Glomerular visceral epithelial cell (primary cell): ENCODE results near the gene UGT1A6.
A peak's percentile ranks its signal among the peaks of the same experiment; 100 is the strongest.

Source experiments
- DNase-seq: peaks from one replicate; pipeline ENCODE4 v3.0.0-alpha.2; 2016; ENCODE audit errors: extremely low spot score

Gene UGT1A6

DNA sequence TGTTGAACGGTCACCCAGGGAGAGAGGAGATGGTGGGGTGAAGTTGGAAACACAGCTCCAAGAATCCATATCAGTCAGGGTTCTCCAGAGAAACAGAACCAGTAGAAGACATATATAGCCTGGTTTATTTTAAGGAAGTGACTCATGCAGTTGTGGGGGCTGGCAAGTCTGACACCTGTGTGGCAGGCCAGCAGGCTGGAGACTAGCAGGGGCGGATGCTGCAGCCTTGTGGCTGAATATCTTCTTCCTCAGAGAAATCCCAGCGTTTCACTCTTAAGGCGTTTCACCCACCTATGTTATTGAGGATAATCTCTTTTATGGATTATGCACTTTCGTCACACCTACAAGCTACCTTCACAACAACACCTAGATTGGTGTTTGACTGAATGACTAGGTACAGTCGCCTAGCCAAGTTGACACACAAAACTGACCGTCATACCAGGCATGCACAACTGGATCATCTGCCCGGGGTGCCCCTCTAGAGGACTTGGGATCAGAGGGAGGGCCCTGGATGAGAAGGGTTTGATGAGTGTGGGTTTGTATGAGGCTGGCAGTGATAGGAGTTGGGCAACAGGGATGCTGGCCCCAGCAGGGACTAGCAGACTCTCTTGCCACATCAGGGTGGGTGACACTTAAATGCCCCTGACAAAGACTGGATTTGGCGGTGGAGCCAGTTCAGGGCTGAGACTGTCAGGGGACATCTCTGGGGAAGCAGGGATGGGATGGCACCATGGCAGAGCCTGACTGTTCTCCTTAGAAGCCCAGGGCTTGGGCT is 108.9 kb downstream of the UGT1A6 start:
- DNase-seq, result peak; percentile 69

DNA sequence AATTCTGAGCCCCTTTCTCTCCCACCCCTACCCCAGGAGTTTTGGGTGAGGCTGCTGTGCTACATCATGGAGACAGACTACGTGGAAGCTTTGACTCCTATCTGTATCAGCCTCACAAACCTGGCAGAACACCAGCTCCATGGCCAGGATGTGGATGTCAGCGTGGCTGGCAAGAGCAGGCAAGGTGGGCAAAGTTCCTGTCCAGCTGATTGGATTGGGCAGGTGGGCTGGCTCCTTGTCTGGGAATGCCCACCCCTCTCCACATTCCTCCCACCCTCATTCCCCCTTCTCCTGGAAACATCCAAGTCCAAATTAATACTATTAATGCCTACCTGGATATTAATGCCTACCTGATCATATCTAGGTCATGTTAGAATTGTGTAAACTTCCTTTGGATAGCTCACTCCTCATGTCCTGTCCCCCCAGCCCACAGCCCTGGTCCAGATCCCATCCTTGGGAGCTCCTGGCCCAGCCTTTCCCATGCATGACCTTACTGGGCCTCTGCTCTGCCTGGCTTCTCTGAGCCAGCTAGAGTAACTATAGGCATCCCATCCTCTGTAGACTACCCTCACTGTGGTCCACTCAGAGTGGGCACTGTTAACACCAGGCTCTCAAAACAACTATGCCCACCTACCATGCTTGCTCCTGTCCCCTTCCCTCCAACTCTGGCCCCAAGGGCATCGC is 109.6 kb downstream of the UGT1A6 start:
- no peak for DNase-seq

DNA sequence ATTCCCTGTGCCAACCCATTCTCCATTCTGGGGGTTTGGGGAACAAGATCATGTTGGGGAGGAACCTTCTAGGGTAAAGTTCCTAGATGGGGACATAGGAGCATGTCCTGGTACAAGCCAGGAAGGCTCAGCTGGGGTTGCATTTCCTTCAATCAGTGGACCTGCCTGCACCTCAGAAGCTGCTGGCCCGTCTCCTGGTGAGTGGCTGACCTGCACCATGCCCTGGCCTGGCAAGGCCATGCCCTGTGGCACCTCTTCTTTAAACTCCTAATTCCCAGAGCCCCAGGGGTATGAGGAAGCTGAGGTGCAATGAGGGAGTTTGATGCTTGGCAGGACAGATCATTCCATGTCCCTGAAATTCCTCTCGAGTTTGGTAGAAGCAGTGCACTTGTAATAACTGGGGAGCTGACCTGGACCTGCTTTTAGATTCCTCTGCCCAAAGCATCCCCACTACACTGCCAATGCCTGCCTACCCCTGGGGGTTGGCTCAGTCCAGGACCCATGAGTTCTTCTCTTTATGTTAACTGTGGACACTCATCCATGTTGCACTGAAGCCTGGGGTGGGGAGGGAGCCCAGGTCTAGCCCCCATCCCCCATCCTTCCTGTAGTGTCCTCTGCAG is 110.7 kb downstream of the UGT1A6 start:
- DNase-seq, result no peak

DNA sequence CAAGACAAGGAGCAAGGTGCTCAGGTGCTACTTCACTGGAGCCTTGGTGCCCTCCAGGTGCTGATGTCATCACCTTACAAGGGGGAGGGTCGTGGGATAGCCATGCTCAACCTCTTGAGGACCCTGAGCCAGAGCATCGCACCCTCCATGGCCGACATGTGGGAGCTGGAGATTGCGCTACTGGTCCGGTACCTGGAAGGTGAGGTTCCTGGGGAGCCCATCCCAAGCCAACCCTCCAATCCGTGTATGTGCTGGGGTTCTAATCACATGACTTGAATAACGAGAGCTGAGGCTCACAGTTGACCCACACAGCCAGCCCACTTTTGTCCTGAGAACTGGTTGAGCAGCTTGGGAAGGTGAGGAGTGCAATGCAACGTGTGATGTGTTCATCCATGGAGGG is 111.3 kb downstream of the UGT1A6 start:
- DNase-seq, result no peak

DNA sequence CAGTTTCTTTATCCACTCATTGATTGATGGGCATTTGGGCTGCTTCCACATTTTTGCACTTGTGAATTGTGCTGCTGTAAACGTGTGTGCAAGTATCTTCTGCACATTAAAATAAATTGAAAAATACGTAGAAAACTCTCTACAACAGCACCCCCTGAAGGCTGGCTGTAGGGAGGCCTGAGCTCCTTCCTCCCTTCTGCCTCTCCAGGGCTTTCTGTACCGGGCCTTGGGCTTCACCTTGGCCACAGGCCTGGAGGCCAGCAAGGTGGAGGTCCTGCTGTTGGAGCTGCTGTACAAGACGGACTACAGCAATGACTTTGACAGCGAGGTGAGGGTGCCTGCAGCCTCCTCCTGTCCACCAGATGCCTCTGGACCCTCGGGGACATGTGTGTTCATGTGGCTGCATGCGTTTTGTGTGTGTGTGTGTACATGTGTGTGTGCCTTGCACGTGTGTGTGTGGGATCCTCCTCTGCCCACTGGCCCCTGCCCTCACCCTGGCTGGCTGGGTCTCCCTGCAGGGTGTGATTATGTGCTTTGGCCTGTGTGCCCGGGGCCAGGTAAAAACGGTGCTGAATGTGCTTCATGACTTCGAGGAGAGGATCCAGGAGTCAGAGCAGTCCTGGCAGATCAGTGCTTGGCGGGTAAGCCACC is 114.7 kb downstream of the UGT1A6 start:
- no peak for DNase-seq

DNA sequence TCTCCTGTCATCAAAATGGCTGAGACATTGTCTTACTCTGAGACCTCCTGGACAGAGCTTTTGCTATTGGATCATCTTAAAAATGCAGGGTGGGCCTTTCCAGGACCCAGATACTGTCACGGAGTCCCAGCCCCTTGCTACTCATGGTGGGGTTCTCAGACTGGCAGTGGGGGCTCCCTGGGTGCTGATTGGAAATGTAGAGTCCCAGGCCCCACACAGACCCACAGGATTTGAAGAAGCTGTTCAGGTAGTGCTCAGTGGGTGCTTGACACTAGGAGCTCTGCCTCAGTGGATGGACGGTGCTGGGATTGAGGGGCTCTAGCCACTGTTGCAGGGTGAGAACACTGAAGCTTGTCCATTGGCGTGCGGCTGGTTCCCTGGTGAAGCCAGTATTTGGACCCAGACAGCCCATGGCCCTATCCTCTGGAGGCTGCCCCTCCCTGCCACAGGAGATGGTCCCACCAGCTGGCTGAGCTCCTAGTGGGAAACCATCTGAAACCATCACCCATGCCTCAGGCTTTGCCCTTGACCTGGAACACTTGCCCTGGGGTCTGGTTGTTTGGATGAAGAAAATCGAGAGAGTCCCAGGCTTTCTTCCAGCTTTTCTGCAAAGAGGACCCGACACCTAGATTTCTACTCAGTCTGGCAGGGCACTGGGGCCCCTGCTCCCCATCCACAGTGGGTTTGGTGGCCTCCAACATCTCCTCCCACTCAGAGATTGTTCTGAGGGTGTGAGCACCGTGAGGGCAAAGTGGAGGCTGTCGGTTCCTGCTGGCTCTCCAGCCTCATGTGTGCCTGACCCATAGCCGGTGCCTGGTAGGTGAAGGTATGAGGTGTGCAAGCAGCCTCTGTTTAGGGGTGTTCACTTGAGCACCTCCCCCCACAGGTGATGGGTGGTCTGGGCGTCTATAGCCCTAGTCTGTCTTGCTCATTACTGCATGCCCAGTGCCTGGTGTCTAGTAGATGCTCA is 115.6 kb downstream of the UGT1A6 start:
- no peak for DNase-seq

DNA sequence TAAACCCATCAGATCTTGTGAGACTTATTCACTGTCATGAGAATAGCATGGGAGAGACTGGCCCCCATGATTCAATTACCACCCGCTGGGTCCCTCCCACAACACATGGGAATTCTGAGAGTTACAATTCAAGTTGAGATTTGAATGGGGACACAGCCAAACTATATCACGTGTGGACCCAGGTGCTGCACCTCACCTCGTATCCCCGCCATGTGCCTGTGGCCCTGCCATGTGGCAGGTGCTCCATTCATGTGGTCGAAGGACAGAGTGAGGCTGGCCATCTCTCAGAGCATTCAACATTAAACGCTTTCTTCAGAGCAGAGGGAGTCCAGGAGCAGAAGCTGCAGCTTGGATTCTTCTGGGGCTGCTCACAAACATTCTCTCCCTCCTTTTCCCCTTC is 117.7 kb downstream of the UGT1A6 start:
- DNase-seq, result no peak

DNA sequence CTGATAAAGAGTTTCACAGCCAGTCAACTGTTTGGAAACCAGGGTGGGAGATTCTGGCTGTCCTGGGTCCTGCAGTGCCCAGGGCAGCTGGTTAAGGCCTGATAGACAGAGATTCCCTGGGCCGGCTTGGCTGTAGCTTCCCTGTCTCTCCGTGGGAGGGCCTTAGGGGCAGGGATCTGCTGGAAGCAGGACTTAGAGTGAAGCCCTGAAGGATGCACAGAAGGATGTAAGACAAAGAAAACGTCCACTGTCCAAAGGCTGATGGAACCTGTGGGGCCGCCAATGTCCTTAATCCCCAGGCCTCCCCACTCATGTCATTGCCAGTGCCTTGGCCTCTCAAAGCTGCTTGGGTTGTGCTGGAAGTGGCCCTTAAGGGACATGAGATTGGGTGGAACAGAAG is 118.4 kb downstream of the UGT1A6 start:
- no peak for DNase-seq

DNA sequence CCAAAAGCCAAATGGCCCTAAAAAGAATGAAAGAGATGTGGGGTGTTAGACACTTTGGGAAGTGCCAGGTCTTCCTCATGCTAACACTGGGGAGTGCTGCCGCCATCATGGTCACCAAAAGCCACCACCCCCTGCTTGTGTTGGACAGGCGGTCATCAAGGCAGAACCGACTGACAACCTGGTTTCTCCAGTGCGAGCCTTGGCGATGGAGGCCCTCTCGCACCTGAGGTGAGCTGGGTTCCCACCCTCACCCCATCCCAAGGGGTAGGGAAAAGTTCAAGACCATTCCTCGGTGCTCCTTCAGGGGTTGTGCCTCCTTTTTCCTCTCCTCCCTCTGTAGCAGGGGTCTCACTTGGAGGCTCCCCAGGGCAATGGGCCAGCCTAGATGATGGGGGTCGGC is 119.0 kb downstream of the UGT1A6 start:
- DNase-seq, result no peak

DNA sequence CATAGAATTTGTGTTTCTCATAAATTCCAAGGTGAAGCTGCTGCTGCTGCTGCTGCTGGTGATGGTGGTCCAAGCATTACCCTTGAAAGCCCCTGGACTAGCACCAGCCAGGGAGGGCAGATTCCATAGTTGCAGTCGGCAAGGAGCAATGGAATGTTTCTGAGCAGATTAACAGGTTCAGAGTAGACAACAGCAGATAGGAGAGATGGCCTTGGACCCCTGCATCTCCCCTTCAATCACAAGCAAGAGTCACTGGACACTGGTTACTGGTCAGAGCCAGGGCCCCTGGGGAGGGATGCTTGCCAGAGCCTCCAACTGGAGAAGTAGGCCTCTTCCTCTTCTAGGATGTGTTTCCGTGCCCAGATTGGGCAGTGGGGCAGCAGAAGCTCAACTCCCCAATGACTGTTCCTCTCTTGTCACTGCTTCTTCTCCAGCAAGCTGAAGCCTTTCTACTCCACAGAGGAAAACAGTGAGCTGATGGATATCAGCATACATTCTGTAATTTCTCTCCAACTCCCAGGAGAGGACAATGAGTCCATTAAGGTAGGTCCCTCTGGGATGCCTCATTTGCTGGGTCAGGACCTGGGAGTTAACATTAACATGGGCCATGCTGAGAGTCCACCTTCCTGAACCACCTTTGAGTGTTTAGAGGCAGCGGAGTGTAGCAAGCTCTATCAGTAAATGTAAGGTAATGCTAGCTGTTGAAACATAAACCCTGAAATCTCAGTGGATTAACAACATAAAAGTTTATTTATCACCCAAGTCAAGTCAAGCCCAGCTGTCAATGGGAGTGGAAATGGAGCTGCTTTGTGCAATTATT is 120.8 kb downstream of the UGT1A6 start:
- no peak for DNase-seq

DNA sequence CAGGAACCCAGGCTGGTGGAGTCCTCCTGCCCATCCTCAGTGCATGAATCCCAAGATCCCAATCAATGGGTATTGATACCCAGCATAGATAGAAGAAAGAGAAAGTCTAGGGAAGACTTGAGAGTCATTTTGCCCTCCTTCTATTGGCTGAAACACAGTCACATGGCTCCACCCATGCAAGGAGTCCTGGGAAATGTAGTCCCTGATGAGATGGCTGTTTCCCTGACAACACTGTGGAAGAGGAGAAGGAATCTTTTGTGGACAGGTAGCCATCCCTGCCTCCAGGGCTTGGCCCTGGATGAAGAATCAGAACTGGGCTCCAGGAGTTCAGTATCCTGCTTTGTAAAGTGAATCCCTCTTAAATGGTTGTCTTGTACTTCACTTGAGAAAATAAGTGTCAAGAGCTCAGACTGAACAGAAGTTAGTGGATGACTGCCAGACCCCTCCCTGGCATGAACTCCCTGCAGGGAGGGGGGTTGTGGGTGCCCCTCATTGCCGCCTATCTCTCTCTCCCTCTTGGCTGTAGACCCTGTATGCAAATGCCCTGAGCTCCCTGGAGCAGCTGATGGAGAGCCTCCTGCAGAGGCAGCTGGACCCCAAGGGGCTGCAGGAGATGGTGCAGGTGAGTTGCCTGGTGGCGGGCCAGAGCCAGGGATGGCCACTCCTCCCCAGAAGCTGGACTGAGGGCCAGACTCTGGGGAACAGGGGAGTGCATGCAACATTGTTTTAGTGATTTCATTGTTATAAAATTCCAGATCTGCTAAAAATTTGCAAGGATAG is 121.6 kb downstream of the UGT1A6 start:
- DNase-seq, result no peak

DNA sequence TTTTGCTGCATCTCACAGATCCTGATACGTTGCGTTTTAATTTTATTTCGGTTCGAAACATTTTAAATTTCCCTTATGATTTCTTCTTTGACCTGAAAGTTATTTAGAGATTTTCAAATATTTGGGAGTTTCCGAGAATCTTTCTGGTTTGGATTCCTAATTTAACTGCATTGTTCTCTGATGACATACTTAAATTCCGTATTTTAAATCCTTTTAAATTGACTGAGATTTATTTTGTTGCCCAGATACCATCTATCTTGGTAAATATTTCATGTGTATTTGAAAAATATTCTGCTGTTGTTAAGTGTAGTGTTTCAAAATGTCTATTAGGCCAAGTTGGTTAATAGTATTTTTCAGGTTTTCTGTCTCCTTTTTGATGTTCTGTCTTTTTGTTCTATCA is 123.2 kb downstream of the UGT1A6 start:
- DNase-seq, result no peak

DNA sequence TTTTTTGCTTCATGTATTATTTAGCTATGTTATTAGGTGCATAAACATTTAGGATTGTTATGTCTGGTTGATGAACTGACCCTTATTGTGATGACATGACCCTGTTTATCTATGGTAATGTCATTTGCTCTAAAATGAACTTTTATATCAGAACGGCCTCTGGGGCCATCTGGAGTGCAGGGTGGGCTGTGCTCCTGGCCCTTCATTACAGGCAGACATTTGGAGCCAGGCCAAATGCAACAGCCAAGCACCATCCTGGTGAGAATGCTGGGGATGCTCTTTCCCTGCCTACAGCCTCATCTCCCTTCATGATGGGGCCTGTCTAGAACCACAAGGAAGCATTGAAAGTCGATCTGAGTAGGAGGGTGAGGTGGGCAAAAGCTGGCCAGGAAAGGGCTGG is 123.6 kb downstream of the UGT1A6 start:
- DNase-seq, result no peak

DNA sequence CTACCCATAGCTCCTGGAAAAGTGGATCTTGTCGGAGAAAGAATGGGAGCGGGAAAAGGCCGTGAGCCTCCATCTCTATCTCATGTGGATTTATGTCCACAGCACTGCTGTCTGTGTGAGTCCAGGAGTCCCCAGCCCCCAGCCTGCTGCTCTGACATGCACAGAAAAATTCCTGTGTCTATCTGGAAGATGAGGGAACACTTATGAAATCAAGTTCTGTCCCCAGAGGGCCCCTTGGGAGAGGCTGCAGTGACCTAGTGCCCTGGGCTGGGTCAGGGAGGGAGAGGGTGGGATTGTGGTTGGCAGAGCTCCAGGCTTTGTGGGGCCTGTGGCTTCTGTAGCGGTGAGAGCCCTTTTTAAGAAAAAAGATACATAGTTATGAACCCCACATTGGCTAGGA is 124.1 kb downstream of the UGT1A6 start:
- no peak for DNase-seq

DNA sequence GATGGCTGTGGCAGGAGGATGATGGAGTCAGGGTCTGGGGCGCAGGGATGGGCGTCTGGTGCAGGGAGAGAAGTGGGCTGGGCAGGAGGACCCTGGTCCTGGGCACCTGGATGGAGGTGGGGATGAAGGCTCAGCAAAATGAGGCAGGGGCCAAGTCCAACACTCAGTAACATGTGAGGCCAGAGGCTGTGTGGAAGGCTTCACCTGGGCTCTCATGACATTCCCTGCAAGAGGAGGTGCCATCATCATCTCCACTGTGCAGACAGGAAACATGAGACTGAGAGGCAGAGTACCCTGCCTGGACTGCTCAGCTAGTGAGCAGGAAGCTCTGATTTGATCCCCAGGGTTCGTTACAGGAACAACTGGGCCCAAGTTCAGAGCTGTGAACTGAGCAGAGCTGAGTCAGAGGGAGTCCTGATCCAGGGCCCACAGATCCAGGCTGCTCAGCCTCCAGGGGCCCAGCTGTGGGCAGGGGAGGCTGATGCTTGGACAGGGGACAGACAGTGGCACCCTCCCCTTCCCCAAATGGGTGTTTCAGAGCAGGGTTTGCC is 124.7 kb downstream of the UGT1A6 start:
- DNase-seq, result no peak

DNA sequence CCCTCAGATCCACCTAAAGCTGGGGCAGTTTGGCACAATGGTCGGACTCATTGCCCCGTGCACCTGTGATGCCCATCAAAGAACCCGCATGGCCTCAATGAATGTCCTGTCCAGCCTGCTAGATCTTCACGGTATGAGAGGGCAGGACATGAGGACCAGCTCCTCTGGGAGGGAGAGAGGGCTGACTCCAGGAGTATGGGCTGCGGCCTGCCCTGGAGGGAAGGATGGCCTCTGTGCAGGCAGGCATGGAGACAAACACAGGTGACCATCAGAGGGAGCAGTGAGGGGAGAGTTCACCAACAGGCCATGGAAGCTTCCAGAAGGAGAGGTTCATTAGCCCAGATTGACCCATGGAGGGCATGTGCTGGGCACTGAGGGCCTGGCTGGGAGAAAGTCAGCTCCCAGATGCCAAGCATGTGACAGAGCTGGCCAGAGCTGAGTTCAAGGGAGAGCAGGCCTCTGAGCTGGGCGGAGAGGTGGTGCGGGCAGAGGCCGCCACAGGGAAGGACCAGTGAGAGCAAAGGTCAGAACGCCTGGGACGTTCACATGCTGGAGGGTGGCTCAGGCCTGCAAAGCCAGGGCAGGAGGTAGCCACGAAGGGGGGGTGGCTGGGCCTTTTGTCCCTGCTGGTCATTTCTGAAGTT is 125.4 kb downstream of the UGT1A6 start:
- no peak for DNase-seq

DNA sequence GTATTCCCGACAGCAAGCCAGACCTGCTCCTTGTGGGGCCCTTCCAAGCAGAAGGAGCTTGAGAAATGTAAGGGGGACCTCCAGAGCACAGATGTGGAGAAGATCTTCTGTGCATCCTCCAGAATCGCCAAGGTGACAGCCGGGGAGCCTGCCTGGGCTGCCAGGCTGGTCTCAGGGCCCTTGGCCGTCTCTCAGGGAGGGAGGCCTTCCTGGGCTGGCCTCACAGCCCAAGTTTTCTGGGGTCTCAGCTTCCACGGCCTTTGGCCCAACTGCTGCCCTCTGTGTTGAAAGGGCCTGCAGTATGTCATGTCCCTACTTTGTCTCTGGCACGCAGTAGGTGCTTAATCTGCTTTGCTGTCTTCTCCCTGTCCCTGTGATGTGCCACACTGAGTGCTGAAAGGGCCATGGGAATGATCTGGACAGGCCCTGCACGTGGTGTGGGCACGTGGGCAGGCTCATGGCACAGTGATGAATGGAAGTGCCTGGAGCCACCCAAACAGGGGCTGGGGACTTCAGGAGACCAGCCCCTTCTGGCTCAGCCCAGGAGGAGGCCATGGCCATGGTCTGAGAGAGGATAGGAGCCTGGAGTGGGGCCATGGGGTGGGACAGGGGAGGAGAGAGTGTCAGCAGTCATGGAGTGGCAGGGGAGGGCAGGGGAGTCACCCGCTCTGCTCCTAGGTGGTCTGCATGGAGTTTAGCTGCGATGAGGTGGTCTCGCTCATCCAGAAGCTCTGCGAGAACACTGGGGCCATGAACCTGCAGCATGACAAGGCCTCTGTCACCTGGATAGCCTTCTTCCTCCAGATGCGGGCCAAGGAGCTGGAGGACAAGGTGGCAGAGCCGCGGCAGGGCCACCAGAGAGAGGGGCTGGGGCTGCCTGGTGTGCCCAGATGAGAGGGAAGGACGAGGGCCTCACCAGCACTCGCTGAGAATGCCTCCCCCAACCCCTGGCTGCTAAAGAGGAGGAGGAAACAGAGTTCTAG is 126.2 kb downstream of the UGT1A6 start:
- DNase-seq, result no peak
